Smooth muscle cell (in vitro differentiated cells): ENCODE measurements around the gene STRIP2. TPM values are rescaled to one million over a fixed set of nuclear protein-coding genes. Genes with fewer than 3 reads are reported as not detected.

ENCODE experiments used
- DNase-seq: peaks from one replicate; lab custom pipeline; 2025; ENCODE audit not compliant: unreplicated experiment; lab: John Stamatoyannopoulos, UW
- H2AFZ ChIP-seq: fragments of 200-600 bp; sonication (generic); 2 replicates; pipeline ENCODE4 v1.6.0; 2016; ENCODE audit warnings: antibody characterized with exemption, low read depth, mild to moderate bottlenecking
- H3F3A ChIP-seq: fragments of 200-600 bp; sonication (generic); 2 replicates; pipeline ENCODE4 v1.6.0; 2017; ENCODE audit warnings: antibody characterized with exemption, low read depth
- H3K27ac ChIP-seq: fragments of 200-600 bp; sonication (generic); 2 replicates; pipeline ENCODE4 v1.5.1; 2016; ENCODE audit warnings: low read depth, mild to moderate bottlenecking
- H3K27me3 ChIP-seq: fragments of 200-600 bp; sonication (generic); 2 replicates; pipeline ENCODE4 v1.6.1; 2016; ENCODE audit warnings: low read depth, mild to moderate bottlenecking
- H3K36me3 ChIP-seq: fragments of 200-600 bp; sonication (generic); 2 replicates; pipeline ENCODE4 v1.5.1; 2016; ENCODE audit warnings: low read depth
- H3K4me1 ChIP-seq: fragments of 200-600 bp; sonication (generic); 2 replicates; pipeline ENCODE4 v1.5.1; 2016; ENCODE audit warnings: low read depth
- H3K4me2 ChIP-seq: fragments of 200-600 bp; sonication (generic); 2 replicates; pipeline ENCODE4 v1.6.0; 2016; ENCODE audit warnings: mild to moderate bottlenecking
- H3K4me3 ChIP-seq: fragments of 200-600 bp; sonication (generic); 2 replicates; pipeline ENCODE4 v1.5.1; 2016; ENCODE audit warnings: mild to moderate bottlenecking
- H3K79me2 ChIP-seq: fragments of 200-600 bp; sonication (generic); 2 replicates; pipeline ENCODE4 v1.6.0; 2016; ENCODE audit warnings: low read depth, mild to moderate bottlenecking
- H3K9ac ChIP-seq: fragments of 200-600 bp; sonication (generic); 2 replicates; pipeline ENCODE4 v1.6.0; 2016; ENCODE audit warnings: low read depth
- H3K9me3 ChIP-seq: fragments of 200-600 bp; sonication (generic); replicated peaks from 2 replicates; pipeline ENCODE4 v1.5.1; 2016; ENCODE audit warnings: low read depth
- H4K20me1 ChIP-seq: fragments of 200-600 bp; sonication (generic); 2 replicates; pipeline ENCODE4 v1.6.0; 2016; ENCODE audit warnings: low read depth
- CTCF ChIP-seq: fragments of 200-600 bp; sonication (generic); IDR thresholded peaks from 2 replicates; pipeline ENCODE4 v1.5.1; 2017; ENCODE audit warnings: borderline replicate concordance, mild to moderate bottlenecking, antibody characterized with exemption; ENCODE audit not compliant: insufficient read depth, poor library complexity, severe bottlenecking
- WGBS: methylation state at CpG from one replicate; pipeline ENCODE4 v1.1.7; 2016; ENCODE audit warnings: low lambda C conversion rate; 5-methylcytosine and 5-hydroxymethylcytosine counted together
- polyA plus RNA-seq: library from polyadenylated mRNA; unstranded; fragments of >200 nt; fragmentation: Nextera tagmentation; extraction: Ambion mirVana; gene quantifications from 2 replicates; pipeline ENCODE4 v1.2.1, GENCODE V29; 2016
- total RNA-seq: library from RNA; depleted of rRNA; stranded (reverse); fragments of >200 nt; gene quantifications from 2 replicates; pipeline ENCODE4 v1.2.3, GENCODE V29; 2014

Gene STRIP2
- total and polyA plus RNA-seq, 2 experiments from 2014 or later, result 0.39 to 6.9 TPM

- WGBS, result 79% methylated on average over 2 of the region's 2 CpGs
- peaks cover 10% of the 10 kb centered on the region for H3K4me1 ChIP-seq
- H3K27ac ChIP-seq, result no peak overlapping the region
- no peak for DNase-seq
- no peaks in the 10 kb centered on the region for H3F3A ChIP-seq
- H3K4me2 ChIP-seq, result no peak overlapping the region
- no peak overlapping the region for H2AFZ ChIP-seq
- H3K79me2 ChIP-seq, result no peaks in the 10 kb centered on the region
- no peak overlapping the region for H3K4me3 ChIP-seq
- no peak for TF ChIP-seq CTCF
- H3K27me3 ChIP-seq, result no peaks in the 10 kb centered on the region
- H3K9ac ChIP-seq, result no peak overlapping the region
- no peaks in the 10 kb centered on the region for H3K9me3 ChIP-seq
- H4K20me1 ChIP-seq, result no peaks in the 10 kb centered on the region
- H3K36me3 ChIP-seq, result no peaks in the 10 kb centered on the region
Measured at GRCh38 chr7:129391546-129392171, 42.6 kb upstream of the STRIP2 start.

GRCh38 chr7:129393255-129393654 lies 41.0 kb upstream of the STRIP2 start:
- no peaks in the 10 kb centered on the region for H3F3A ChIP-seq
- H3K4me1 ChIP-seq, result no peaks in the 10 kb centered on the region
- no peak for TF ChIP-seq CTCF
- H3K27me3 ChIP-seq, result no peaks in the 10 kb centered on the region
- H3K9me3 ChIP-seq, result no peaks in the 10 kb centered on the region
- DNase-seq, result no peak
- H3K27ac ChIP-seq, result no peak overlapping the region
- no peak overlapping the region for H3K4me2 ChIP-seq
- H2AFZ ChIP-seq, result no peak overlapping the region
- H3K4me3 ChIP-seq, result no peak overlapping the region
- 100% methylated on average over 2 of the region's 2 CpGs for WGBS
- no peaks in the 10 kb centered on the region for H3K36me3 ChIP-seq
- H4K20me1 ChIP-seq, result no peaks in the 10 kb centered on the region
- H3K79me2 ChIP-seq, result no peaks in the 10 kb centered on the region
- H3K9ac ChIP-seq, result no peak overlapping the region

DNA sequence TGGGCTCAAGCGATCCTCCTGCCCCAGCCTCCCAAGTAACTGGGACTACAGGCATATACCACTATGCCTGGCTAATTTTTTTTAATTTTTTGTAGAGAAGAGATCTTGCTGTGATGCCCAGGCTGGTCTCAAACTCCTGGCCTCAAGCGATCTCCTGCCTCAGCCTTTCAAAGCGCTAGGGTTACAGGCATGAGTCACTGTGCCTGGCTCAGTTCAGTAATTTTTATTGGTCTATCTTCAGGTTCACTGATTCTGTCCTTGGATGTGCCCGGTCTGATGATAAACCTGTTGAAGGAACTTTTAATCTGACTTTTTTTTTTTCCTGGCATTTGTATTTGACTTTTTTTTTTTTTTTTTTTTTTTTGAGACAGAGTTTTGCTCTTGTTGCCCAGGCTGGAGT lies 40.1 kb upstream of the STRIP2 start:
- Histone ChIP-seq H3K9me3 (no peaks in the 10 kb centered on the region), H3F3A (no peaks in the 10 kb centered on the region), H3K27me3 (no peaks in the 10 kb centered on the region), H2AFZ (no peak overlapping the region), H3K36me3 (no peaks in the 10 kb centered on the region), H3K27ac (no peak overlapping the region), H3K4me3 (no peak overlapping the region), H3K4me1 (no peaks in the 10 kb centered on the region), H3K79me2 (no peaks in the 10 kb centered on the region), H3K4me2 (no peak overlapping the region), H3K9ac (no peak overlapping the region), H4K20me1 (no peaks in the 10 kb centered on the region)
- 82% methylated on average over 4 of the region's 4 CpGs for WGBS
- TF ChIP-seq CTCF, result no peak
- no peak for DNase-seq
